NCI-H1105 (cell line): ENCODE results near the gene KCP.
"Not testable (repeated sequence)": the region's sequence is repeated elsewhere in the genome, so short reads cannot be mapped to it uniquely, and the experiment has no call there.

ENCODE experiments used
- DNase-seq: peaks from one replicate; lab custom pipeline; 2025; lab: John Stamatoyannopoulos, UW

KCP gene

DNA sequence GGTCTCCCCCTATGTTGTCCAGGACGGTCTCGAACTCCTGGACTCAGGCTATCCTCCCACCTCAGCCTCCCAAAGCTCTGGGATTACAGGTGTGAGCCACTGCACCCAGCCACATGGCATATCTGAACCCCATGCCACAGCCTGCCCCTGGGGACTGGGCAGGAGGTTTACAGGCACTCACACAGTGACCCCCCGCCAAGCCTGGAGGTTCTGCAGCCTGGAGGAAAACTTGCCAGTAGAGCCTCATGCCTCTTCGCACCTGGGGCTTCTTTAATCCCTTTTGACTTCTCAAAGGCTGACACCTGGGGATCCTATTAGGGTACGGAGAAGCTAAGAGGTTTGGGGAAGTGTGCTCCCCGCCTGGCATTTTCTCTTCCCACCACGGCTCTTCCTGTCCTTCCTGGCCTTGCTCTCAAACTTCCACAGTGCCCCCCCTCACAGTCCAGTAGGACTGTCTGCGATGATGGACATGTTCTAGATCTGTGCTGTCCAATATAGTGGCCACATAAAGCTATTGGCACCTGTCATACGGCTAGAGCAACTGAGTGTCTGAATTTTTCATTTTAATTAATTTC, 11.4 kb upstream of the KCP start:
- DNase-seq: no peak

DNA sequence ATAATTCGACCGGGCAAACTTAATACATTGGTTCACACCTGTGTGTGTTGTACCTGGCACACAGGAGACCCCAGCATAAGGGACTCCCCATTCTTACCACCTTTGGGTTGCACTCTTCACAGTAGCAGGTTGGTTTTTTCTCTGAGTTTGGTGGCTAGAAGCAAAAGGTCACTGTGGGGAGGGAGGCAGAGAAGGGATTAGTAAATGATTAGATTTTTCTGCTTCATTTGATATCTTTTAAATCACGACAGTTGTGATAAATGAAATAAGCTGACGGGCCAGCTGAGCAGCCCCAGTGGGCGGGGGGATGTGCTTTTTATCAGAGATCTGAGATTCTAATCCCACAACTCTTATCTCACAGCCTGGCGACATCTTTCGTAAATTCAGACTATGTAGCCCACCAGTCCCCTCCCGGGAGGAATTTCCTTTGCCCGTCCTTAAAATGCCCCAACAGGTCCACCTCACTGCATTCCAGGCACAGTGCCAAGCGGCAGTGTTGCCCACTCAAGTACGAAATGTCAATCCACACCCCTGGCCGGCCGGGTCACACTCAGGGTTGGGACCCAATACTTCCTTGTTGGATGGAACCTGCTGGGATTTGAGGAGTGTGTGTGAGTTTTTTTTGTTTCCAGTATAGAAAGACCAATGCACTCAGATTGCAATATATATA, 10.5 kb upstream of the KCP start:
- DNase-seq: no peak

DNA sequence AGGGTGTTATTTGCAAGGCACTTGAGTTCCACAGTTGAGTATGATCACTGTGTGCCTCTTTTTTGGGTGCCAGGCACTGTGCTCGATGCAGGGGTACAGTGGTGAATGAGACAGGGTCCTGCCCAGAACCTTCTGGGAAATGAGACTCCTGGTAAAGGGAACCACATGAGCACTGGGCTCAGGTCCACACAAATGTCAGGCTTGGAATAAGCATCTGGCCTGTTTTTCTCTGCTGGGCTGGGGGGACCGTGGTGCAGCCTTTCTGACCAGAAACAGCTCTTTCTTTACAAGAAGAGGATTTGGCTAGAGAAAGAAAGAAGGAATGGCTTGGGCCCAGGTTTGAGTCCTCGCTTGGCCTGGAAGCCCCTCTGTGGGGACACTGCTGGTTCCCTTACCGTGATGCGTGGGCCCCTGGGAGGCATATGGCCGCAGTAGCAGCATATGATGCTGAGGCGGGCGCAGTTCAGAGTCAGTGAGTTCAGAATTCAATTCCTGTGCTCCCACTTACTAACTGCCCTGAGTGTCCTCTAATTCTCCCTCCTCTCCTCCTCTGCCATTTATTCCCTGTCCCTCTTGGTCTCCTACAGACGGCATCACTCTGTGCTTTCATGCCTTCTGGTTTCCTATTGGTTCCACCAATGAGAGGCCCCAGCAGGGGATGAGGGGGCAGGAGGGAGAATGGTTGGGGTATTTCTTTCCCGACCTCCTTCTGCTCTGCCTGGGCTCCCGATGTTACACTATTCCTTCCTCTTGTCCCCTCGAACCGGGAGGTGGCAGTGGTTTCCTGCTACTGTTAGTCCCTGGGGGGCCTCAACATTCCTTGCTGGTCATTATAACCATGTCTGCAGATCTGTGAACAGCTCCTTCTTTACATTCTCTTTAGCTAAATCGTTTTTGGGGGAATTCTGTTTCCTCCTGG, 9.6 kb upstream of the KCP start:
- no peak for DNase-seq

- DNase-seq: no peak
These were observed 8.7 kb upstream of the KCP start for GRCh38 chr7:128919241-128919640.

GRCh38 chr7:128918016-128918665, 7.6 kb upstream of the KCP start:
- DNase-seq: no peak

DNA sequence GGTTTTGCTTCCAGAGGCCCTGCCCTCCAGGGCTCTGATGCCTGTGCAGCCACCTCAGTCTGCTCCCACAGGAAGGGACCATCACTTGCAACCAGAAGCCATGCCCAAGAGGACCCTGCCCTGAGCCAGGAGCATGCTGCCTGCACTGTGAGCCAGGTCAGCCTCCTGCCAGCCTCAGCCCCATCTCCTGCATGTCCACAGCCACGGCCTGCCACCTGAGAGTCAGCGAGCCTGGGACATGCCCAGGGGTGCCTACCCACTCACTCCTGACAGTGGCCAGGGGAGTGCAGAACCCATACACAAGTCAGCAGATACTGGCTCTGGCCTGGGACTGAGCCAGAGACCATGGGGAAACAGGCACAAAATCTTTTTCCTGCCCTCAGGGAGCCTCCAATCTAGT, 6.6 kb upstream of the KCP start:
- no peak for DNase-seq

DNA sequence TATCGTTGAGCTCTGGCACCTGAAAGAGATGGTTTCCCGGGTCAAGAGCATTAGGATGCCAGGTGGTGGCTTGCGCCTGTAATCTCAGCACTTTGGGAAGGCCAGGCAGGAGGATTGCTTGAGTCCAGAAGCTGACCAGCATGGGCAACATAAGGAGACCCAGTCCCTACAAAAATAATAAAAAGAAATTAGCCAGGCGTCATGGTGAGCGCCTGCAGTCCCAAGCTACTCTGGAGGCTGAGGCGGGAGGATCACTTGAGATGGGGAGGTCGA, 6.1 kb upstream of the KCP start:
- no peak for DNase-seq

DNA sequence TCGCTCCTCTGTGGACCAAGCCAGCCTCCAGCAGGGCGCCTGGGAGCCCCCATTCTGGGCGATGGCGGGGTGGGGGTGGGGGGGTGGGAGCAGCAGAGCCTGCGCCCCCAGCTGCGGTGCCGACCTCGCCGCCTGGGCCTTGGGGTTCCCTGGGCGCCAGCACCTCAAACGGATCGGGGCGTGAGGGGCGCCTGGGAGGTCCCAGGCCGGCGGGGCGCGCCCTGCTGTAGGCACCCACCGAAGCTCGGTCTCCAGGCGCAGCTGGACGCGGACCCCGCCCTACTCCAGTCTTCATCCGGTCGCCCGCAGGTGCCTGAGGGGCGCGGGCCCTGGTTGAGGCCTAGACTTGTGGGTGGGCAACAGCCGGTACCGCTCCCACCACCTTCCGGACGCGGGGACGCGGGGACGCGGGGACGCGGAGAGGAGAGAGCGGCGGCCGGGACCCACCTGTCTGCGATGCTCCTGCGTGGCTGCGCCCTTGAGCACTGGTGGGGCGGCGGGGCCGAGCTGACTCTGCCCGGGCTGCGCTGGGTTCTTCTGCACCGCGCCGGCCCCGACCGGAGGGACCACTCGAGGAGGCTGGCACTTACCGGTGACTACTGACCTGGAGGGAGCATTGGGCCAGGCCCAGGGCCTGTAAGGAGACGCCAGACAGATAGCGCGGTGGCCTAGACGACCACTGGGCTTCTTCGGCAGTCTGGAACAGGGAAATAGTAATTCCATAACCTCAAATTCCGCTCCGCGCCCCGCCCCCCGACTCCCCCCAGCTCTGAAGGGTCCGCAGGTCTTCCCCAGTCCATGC, 5.5 kb upstream of the KCP start:
- no peak for DNase-seq

DNA sequence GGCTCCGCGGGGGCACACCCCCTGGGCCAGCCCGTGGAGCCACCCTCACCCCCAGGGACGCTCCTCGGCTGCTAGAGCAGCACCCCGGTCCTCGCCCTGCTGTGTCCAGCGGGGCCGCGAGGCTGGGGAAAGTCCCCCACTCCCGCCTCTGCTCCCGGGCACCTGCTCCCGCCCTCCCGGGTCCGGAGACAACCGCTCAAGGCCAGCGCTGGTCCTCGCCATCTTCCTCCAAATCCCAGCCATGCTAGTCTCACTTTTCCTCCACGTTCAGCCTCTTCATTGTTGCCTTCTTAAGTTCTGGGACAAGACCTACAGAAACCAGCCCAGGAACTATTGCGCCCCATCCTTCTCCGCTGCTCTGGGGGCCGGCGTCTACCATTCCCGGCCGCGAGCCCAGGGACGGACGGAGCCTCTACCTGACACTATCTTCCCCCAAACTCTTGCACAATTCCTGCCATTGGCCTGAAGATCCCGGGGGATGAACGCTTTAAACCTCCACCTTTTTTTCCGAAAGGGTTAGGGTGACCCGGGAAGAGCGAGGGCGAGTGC, 4.8 kb upstream of the KCP start:
- DNase-seq: no peak

- DNase-seq: no peak
These were observed 4.2 kb upstream of the KCP start for GRCh38 chr7:128914566-128915151.

DNA sequence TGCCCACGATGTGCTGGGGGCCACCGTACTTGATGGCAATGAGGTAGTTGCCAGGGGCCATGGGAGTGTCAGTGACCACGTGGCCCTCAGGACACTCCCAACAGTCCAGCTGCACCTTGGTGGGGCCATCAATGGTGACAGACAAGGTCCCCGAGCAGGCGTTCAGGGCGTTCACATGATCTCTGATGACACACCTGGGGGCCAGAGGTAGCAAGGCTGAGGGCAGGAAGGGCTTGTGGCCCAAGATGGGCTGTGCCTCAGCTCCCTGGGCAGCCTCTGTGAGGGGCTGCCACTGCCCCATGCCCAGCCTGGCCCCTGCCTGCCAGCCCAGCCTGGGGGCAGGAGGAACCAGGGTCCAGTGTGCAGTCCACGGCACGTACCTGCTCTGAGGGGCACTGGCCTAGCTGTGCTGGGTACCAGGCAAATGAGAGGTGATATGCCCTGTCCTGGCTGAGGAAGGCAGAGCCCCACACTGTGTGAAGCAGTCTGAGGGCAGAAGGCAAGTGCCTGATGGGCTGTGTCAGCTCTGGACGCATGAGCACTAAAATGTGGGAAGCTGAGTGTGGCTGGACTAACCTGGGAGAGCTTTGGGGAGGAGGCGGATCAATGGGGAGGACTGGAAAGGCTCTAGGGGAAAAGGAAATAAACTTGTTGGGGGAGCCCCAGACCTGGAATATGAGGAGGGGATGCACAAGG, 3.5 kb upstream of the KCP start:
- no peak for DNase-seq

GRCh38 chr7:128912709-128913495, 2.4 kb upstream of the KCP start:
- DNase-seq: not testable (repeated sequence)

DNA sequence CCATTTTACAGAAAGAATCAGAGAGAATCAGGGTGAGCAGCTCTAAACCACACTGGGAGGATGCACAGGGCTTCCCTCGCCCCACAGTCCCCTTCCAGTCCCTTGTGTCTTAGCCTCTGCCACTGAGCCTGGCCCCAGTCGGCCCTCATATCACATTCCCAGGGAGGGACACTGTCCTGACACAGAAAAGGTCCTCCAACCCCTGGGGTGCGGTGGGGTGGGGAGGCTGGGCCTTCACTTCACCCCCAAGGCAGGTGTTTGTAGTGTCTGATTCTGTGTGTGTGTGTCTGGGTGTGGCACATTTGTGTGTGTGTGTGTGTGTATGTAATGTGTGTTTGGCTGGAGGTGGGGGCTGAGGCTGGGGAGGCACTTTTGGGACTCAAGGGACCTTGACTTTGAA, 1.8 kb upstream of the KCP start:
- DNase-seq: no peak

DNA sequence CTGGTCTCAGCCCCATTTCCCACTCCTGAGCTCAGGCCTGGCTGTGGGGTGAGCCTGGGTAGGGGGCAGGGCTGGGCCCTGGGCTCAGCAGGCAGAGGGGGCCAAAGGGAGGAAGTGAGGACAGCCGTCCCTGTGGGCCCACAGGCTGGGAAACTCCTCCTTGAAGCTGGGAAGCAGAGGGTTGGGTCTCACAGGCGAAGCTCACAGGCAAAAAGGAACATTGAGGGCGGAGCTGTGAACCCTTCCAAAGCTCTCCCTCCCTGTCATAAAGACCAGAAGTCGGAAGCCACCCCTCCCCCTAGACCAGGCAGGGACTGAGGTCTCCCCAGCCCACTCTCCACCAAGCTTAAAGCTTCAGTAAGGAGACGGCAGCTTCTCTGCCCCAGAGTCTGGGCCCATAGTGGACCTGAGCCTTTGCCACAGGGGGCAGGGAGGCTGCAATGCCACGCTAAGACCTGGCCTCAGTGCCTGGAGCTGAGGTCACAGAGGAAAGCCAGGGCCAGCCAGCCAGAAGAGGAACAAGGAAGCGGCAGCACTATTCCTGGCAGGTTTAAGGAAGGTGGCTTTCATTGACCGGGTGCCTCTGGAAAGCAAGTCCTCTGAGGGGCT, 1.0 kb upstream of the KCP start:
- DNase-seq: no peak

DNA sequence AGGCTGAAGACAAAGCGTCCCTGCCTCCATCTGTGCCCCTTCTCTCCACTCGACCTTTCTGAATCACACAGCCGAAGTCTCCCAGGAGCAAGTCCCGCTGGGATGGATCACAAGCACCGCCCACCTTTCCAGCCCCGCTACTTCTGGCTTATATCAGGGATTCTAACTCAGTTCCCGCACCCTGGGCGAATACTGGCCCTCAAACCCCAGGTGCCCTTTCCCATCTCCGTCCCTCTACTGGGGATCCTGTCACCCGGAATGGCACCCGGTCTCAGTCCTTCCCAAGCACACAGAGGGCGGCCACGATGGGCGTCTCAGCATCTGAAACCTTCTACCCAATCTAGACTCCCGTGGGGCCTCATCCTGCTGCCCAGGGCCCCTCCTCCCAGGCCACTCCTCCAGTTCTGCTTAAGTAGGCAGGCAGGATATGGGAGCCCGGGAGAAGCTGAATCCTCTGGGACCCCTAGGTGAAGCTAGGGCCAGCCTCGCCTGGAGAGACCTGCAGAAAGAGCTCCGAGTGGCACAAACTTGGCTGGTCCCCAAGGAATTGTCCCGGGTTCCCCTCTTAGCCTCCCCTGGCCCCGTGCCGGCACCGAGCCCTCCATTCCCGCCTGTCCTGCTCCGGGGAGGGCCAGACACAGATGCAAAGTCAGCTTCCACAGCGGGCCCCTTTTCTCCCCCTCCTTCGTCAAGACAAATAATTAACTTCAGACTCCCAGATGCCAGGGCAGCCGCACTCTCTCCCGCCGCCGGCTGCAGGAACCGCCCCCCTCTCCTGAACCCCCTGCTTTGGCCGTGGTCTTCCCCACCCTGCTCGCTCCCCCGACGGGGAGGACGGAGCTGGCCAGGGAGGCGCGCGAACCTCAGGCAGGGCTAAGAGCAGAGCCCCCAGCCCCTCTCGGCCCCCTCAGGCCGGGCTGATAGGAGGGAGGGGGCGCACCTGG, 612 bp downstream of the KCP start:
- no peak for DNase-seq

DNA sequence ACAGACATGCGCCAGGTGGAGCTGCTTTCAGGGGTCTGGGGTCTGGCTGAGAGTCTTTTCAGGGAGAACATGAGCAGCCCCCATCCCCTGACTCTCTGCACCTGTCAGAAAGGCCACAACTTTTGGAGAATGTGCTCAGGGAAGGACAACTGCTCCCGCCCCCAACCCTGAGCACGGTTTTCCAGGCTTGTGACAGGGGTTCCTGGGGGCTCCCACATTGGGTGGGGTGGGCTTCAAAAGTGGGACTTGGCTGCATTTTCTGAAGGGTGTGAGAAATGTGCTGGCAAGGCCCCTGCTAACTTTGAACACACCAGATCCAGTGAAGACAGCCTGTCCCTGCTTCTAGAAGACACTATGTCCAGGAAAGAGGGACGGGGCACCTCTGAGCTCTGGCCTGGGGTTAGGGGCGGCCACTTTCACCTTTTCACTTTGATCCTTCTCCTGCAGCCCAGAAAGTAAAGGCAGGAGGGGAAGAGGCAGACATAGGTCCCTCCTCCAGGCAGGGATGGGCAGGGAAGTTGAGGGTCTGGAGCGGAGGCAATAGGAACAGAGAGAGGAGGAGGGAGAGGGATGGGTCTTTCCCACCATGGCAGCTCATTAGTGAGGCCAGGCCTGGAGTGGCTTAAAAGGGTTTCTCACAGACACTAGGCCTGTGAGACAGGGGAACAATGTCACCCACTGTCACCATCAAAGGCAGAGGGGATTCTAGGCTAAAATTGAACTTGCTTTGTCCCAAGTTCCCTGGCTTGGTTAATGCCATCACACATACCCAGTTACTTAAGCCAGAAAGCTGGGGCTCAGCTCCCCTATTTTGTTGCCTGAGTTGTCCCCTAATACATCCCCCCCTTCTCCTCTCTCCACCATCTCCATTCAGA, 1.5 kb downstream of the KCP start:
- no peak for DNase-seq
